K562 (cell line): Measurements from ENCODE around the gene USP27X. TPM values are rescaled to one million over a fixed set of nuclear protein-coding genes. Genes with fewer than 3 reads are reported as not detected.
A peak's percentile ranks its signal among the peaks of the same experiment; 100 is the strongest.

Experiments used
- ATAC-seq: fragments of 200-7000 bp; cut with Tn5 transposase; 3 replicates; pipeline ENCODE4 v1.9.1; 2020; ENCODE audit warnings: moderate library complexity
- BruUV-seq: library from RNA; stranded (reverse); fragments of 400-500 nt; replicated peaks from 2 replicates; lab custom pipeline; 2021; lab: Mats Ljungman, UMichigan
- CTCF ChIA-PET: fragments of 300-600 bp; formaldehyde crosslinking; extraction: SDS; loops from one replicate; lab custom pipeline; 2021; ENCODE audit warnings: low intra/inter-chr PET ratio; lab: Yijun Ruan, JAX
- POLR2A ChIA-PET: fragments of 300-600, 350-650 bp; sonication (Branson Sonifier 250); formaldehyde crosslinking; extraction: SDS; loops from one replicate; lab custom pipeline; 2021; ENCODE audit warnings: antibody characterized with exemption, inconsistent platforms; lab: Yijun Ruan, JAX
- DNase-seq, 4 experiments: peaks; one replicate each; pipeline versions ENCODE4 v3.0.0 to v3.0.0-alpha.2; 2011 to 2018; ENCODE audit warnings: low spot score in 3 of 4, mixed read lengths in 3 of 4; ENCODE audit errors: extremely low read depth in 1 of 4
- FAIRE-seq: peaks from 2 replicates; lab custom pipeline; 2011; peaks lifted over from hg19 to GRCh38; lab: Jason Lieb, UNC
- H2AFZ ChIP-seq: 2 replicates; pipeline ENCODE4 v1.6.0; 2011; ENCODE audit warnings: low read depth, low read length, control low read depth, inconsistent platforms
- H3K27ac ChIP-seq: fragments of 200-600 bp; 3 replicates; pipeline ENCODE4 v1.8.0; 2011; ENCODE audit warnings: low read depth, mild to moderate bottlenecking, control low read depth, inconsistent platforms, low read length, moderate library complexity, mixed read lengths; ENCODE audit errors: extremely low read depth
- H3K27me3 ChIP-seq, 2 experiments: fragments of 300-600 bp in 1 of 2; 2 replicates in 1 of 2; 3 replicates in 1 of 2; pipeline versions ENCODE4 v1.6.0 to v1.8.0; 2011; ENCODE audit warnings: inconsistent platforms in 2 of 2, low read length in 2 of 2, mild to moderate bottlenecking in 1 of 2, mixed read lengths in 1 of 2, moderate library complexity in 1 of 2; ENCODE audit not compliant: control insufficient read depth in 2 of 2, insufficient read depth in 2 of 2
- H3K36me3 ChIP-seq: fragments of 300-600 bp; 3 replicates; pipeline ENCODE4 v1.8.0; 2011; ENCODE audit warnings: mild to moderate bottlenecking, low read length, inconsistent platforms; ENCODE audit not compliant: control insufficient read depth, insufficient read depth
- H3K4me1 ChIP-seq, 2 experiments: fragments of 200-600 bp in 1 of 2; replicated peaks in 1 of 2; 2 replicates in 1 of 2; 3 replicates in 1 of 2; pipeline versions ENCODE4 v1.5.1 to v1.8.0; 2011; ENCODE audit warnings: inconsistent platforms in 2 of 2, low read length in 2 of 2, mild to moderate bottlenecking in 1 of 2, mixed read lengths in 1 of 2, moderate library complexity in 1 of 2; ENCODE audit not compliant: control insufficient read depth in 2 of 2, insufficient read depth in 2 of 2
- H3K4me2 ChIP-seq: 2 replicates; pipeline ENCODE4 v1.6.1; 2011; ENCODE audit warnings: low read length, control low read depth, inconsistent platforms, mixed read lengths; ENCODE audit not compliant: insufficient read depth
- H3K4me3 ChIP-seq: fragments of 200-600 bp; sonication (generic), shearing (Covaris generic); 2 replicates; pipeline ENCODE4 v1.5.1; 2016; ENCODE audit warnings: control low read depth, inconsistent platforms
- H3K79me2 ChIP-seq: fragments of 200-600 bp; 3 replicates; pipeline ENCODE4 v1.8.0; 2011; ENCODE audit warnings: low read length, inconsistent platforms; ENCODE audit not compliant: control insufficient read depth, insufficient read depth
- H3K9ac ChIP-seq, 2 experiments: 2 replicates each; pipeline versions ENCODE4 v1.6.0 to v1.6.1; 2011; ENCODE audit warnings: low read depth in 2 of 2, low read length in 2 of 2, control low read depth in 1 of 2, inconsistent platforms in 1 of 2, mild to moderate bottlenecking in 1 of 2, mixed read lengths in 1 of 2; ENCODE audit not compliant: insufficient read depth in 1 of 2
- H3K9me1 ChIP-seq: one replicate; pipeline ENCODE4 v1.6.0; 2011; ENCODE audit warnings: inconsistent platforms, mild to moderate bottlenecking, low read length, moderate library complexity; ENCODE audit not compliant: control insufficient read depth, insufficient read depth
- H3K9me3 ChIP-seq: replicated peaks from 2 replicates; pipeline ENCODE4 v1.5.1; 2011; ENCODE audit warnings: low read depth, low read length, inconsistent platforms; ENCODE audit not compliant: control insufficient read depth, insufficient read depth
- H4K20me1 ChIP-seq: replicated peaks from 2 replicates; pipeline ENCODE4 v1.6.1; 2011; ENCODE audit warnings: low read length, inconsistent platforms, mixed read lengths; ENCODE audit not compliant: control insufficient read depth, insufficient read depth
- E2F6 ChIP-seq, 2 experiments: IDR thresholded peaks; 2 replicates each; pipeline ENCODE4 v1.6.1; 2011; ENCODE audit warnings: borderline replicate concordance in 1 of 2, control low read depth in 1 of 2, low read depth in 1 of 2, low read length in 1 of 2, mild to moderate bottlenecking in 1 of 2, mixed read lengths in 1 of 2, moderate library complexity in 1 of 2; ENCODE audit not compliant: insufficient read depth in 1 of 2, insufficient read length in 1 of 2, poor library complexity in 1 of 2, severe bottlenecking in 1 of 2; ENCODE audit errors: extremely low read depth in 1 of 2
- FUS ChIP-seq: fragments of 200-400 bp; formaldehyde crosslinking; optimal IDR thresholded peaks from 2 replicates; pipeline ENCODE3; 2017; ENCODE audit warnings: low read depth, low read length
- ID3 ChIP-seq, 2 experiments: fragments of 250-450 bp in 1 of 2; fragments of 450-650 bp in 1 of 2; sonication (Bioruptor Pico) in 1 of 2; IDR thresholded peaks; 2 replicates each; pipeline versions ENCODE4 v1.6.1 to v1.8.0; 2016 to 2021; ENCODE audit warnings: mild to moderate bottlenecking in 2 of 2, moderate library complexity in 2 of 2, missing compliant biosample characterization in 1 of 2, missing genetic modification characterization in 1 of 2
- IRF2 ChIP-seq: sonication (generic); formaldehyde crosslinking; IDR thresholded peaks from 2 replicates; pipeline ENCODE4 v1.8.1; 2022; ENCODE audit warnings: mild to moderate bottlenecking, missing genetic modification reagents
- L3MBTL2 ChIP-seq: fragments of 450-650 bp; IDR thresholded peaks from 2 replicates; pipeline ENCODE4 v1.6.1; 2016; ENCODE audit warnings: mild to moderate bottlenecking, moderate library complexity
- POLR2A ChIP-seq: fragments of 450-650 bp; conservative IDR thresholded peaks from 2 replicates; pipeline ENCODE4 v1.6.1; 2016
- POLR2G ChIP-seq: fragments of 200-400 bp; formaldehyde crosslinking; IDR thresholded peaks from 2 replicates; pipeline ENCODE4 v1.6.1; 2017; ENCODE audit warnings: low read depth, mild to moderate bottlenecking, antibody characterized with exemption, low read length, moderate library complexity
- RBFOX2 ChIP-seq: fragments of 200-400 bp; formaldehyde crosslinking; IDR thresholded peaks from 2 replicates; pipeline ENCODE4 v1.6.1; 2017; ENCODE audit warnings: low read depth, mild to moderate bottlenecking, low read length, moderate library complexity
- UBTF ChIP-seq, 2 experiments: IDR thresholded peaks; 2 replicates each; pipeline ENCODE4 v1.6.1; 2012; ENCODE audit warnings: improper control_type of control experiment in 2 of 2, low read depth in 2 of 2, low read length in 2 of 2, borderline replicate concordance in 1 of 2
- USF2 ChIP-seq: sonication (generic); formaldehyde crosslinking; IDR thresholded peaks from 2 replicates; pipeline ENCODE4 v1.5.0; 2020; ENCODE audit warnings: missing genetic modification reagents
- WGBS: fragments of 100-300 bp; shearing (Covaris generic); methylation state at CpG from one replicate; pipeline ENCODE4 v1.1.6; 2016; ENCODE audit warnings: low coverage, mixed read lengths; ENCODE audit not compliant: insufficient coverage; ENCODE audit errors: missing lambda C conversion rate; 5-methylcytosine and 5-hydroxymethylcytosine counted together
- in situ Hi-C: fragments of 300-500 bp; cut with MboI; formaldehyde crosslinking; loops from 4 replicates; pipeline ENCODE4 v1.15.0; 2018; ENCODE audit warnings: inconsistent platforms, mixed read lengths
- intact Hi-C: fragments of 100-400 bp; cut with micrococcal nuclease; formaldehyde crosslinking; loops from 2 replicates; pipeline ENCODE4 v1.14.2; 2022
- polyA plus RNA-seq, 8 experiments: library from polyadenylated mRNA; depleted of rRNA in 4 of 8; stranded (reverse) in 5 of 8; unstranded in 3 of 8; fragments of >200 nt; fragmentation: Nextera tagmentation in 2 of 8; fragmentation: Illumina TruSeq in 1 of 8; extraction: Ambion mirVana in 2 of 8; extraction: Trizol in 1 of 8; gene quantifications; 2 replicates each; pipeline versions ENCODE4 v1.2.1 to v1.2.3, GENCODE V29; 2011 to 2014; ENCODE audit warnings: inconsistent platforms in 1 of 8, missing spikeins in 1 of 8
- total RNA-seq, 7 experiments: library from RNA; depleted of rRNA in 6 of 7; stranded (reverse); fragments of >200 nt in 6 of 7; fragmentation: Illumina TruSeq in 2 of 7; extraction: Trizol in 2 of 7; gene quantifications; 2 replicates each; pipeline versions ENCODE4 v1.2.1 to v1.2.3, GENCODE V29; 2011 to 2021; ENCODE audit warnings: low replicate concordance in 1 of 7

Gene USP27X
- total and polyA plus RNA-seq, 9 of the 15 experiments (the other 6 are each of a cell fraction or from before 2014, with no cell fraction given) = 0.15 to 4.7 (median 1.6) TPM

GRCh38 chrX:49879656-49880277 is 483 bp downstream of the USP27X start:
- peak overlapping the region; percentile 89 for H2AFZ ChIP-seq
- H3K9me1 ChIP-seq = no peaks in the 10 kb centered on the region
- H3K36me3 ChIP-seq = no peaks in the 10 kb centered on the region
- CTCF ChIA-PET = no interaction called here
- H3K27ac ChIP-seq = no peak overlapping the region; the same call in 2 of the 3 replicates
- peak overlapping the region; percentile 45 for H3K4me3 ChIP-seq
- H3K9me3 ChIP-seq = no peaks in the 10 kb centered on the region
- BruUV-seq = no TSS peak
- TF ChIP-seq POLR2G (peak; percentile 10), IRF2 (no peak), ID3 (CRISPR knock-in tag; IDR thresholded peaks at IDR 0.05) (no peak), ID3 (tag; IDR thresholded peaks at IDR 0.05) (no peak), UBTF (IDR thresholded peaks at IDR 0.05; ENCODE audit: borderline replicate concordance in 1 of 2, low read depth in 2 of 2, low read length in 2 of 2) (no peak), E2F6 (IDR thresholded peaks at IDR 0.05; ENCODE audit: borderline replicate concordance in 1 of 2, extremely low read depth in 1 of 2, insufficient read depth in 1 of 2, insufficient read length in 1 of 2, low read depth in 1 of 2, low read length in 1 of 2, poor library complexity in 1 of 2, severe bottlenecking in 1 of 2) (peak in 1 of 2 experiments; percentile 24), RBFOX2 (peak; percentile 6; the same call in 1 of the 2 replicates), POLR2A (no peak), L3MBTL2 (peak; percentile 15; the same call in 1 of the 2 replicates), USF2 (CRISPR knock-in tag) (no peak), FUS (no peak)
- FAIRE-seq (no peak), DNase-seq (no peak), ATAC-seq (peak; percentile 23; the same call in 1 of the 3 replicates)
- POLR2A ChIA-PET = interaction anchor here (0.6 kb wide), 2 partner anchors 50 to 1067 kb away, joined by 3 to 4 read pairs; no protein-coding TSS in a partner anchor
- H3K79me2 ChIP-seq = peaks cover 15% of the 10 kb centered on the region; the same call in 2 of the 3 replicates
- H3K4me2 ChIP-seq = peak overlapping the region; percentile 76
- in situ Hi-C loops = loop anchor here (10.0 kb wide), 1 partner anchor 405 kb away; no protein-coding TSS in a partner anchor
- H3K4me1 ChIP-seq = peaks cover 0 to 21% of the 10 kb centered on the region in 2 experiments; a peak in 4 of 5 replicates
- peak overlapping the region; percentile 38 to 86; a peak in 2 of 4 replicates for H3K9ac ChIP-seq
- H4K20me1 ChIP-seq = 0 out of 2 replicates have a peak, but pooled peaks cover 8% of the 10 kb centered on the region
- intact Hi-C loops = no loop called here
- 30% methylated on average over 8 of the region's 55 CpGs for WGBS
- H3K27me3 ChIP-seq = peaks cover 0 to 7% of the 10 kb centered on the region in 2 experiments; a peak in 1 of 5 replicates
